DOHH2 (cell line): ENCODE results near the gene CA5A.
"Not testable (repeated sequence)": the region's sequence is repeated elsewhere in the genome, so short reads cannot be mapped to it uniquely, and the experiment has no call there.

Source experiments
- H3F3A ChIP-seq: fragments of 200-600 bp; sonication (generic), shearing (Covaris generic); 2 replicates; pipeline ENCODE4 v1.6.0; 2016; ENCODE audit warnings: antibody characterized with exemption, mild to moderate bottlenecking; ENCODE audit not compliant: control insufficient read depth, insufficient read depth
- H3K27ac ChIP-seq: fragments of 200-600 bp; sonication (generic); 2 replicates; pipeline ENCODE4 v1.5.1; 2014; ENCODE audit warnings: low read depth, mild to moderate bottlenecking, low read length, moderate library complexity
- H3K27me3 ChIP-seq: fragments of 200-600 bp; sonication (generic); 2 replicates; pipeline ENCODE4 v1.6.1; 2014; ENCODE audit warnings: mild to moderate bottlenecking, low read length, mixed read lengths; ENCODE audit not compliant: control insufficient read depth
- H3K36me3 ChIP-seq: fragments of 200-600 bp; sonication (generic); 2 replicates; pipeline ENCODE4 v1.6.1; 2014; ENCODE audit warnings: mild to moderate bottlenecking, low read length, moderate library complexity, mixed read lengths; ENCODE audit not compliant: control insufficient read depth
- H3K4me1 ChIP-seq: fragments of 200-600 bp; sonication (generic); 2 replicates; pipeline ENCODE4 v1.6.1; 2014; ENCODE audit warnings: mild to moderate bottlenecking, low read length, mixed read lengths; ENCODE audit not compliant: control insufficient read depth
- H3K4me2 ChIP-seq: fragments of 200-600 bp; sonication (generic); 2 replicates; pipeline ENCODE4 v1.6.0; 2014; ENCODE audit warnings: mild to moderate bottlenecking, low read length, moderate library complexity
- H3K4me3 ChIP-seq: fragments of 200-600 bp; sonication (generic); 2 replicates; pipeline ENCODE4 v1.5.1; 2014; ENCODE audit warnings: mild to moderate bottlenecking, low read length, mixed read lengths
- H3K79me2 ChIP-seq: fragments of 200-600 bp; sonication (generic); 2 replicates; pipeline ENCODE4 v1.6.1; 2014; ENCODE audit warnings: mild to moderate bottlenecking, low read length, mixed read lengths; ENCODE audit not compliant: control insufficient read depth
- H3K9me2 ChIP-seq: fragments of 200-600 bp; sonication (generic); replicated peaks from 2 replicates; pipeline ENCODE4 v1.6.1; 2014; ENCODE audit warnings: mild to moderate bottlenecking, low read length, mixed read lengths; ENCODE audit not compliant: control insufficient read depth
- H3K9me3 ChIP-seq: fragments of 200-600 bp; sonication (generic); 2 replicates; pipeline ENCODE4 v1.6.1; 2014; ENCODE audit warnings: antibody characterized with exemption, low read length, mixed read lengths; ENCODE audit not compliant: control insufficient read depth, insufficient read depth
- H4K20me1 ChIP-seq: fragments of 200-600 bp; sonication (generic); 2 replicates; pipeline ENCODE4 v1.6.0; 2014; ENCODE audit warnings: low read depth, mild to moderate bottlenecking, antibody characterized with exemption, low read length, moderate library complexity; ENCODE audit not compliant: control insufficient read depth, insufficient read depth
- TF ChIP-seq, protein P1 (sequence below): fragments of 200-600 bp; sonication (generic); IDR thresholded peaks from one replicate; pipeline ENCODE4 v1.5.1; 2014; ENCODE audit warnings: antibody characterized with exemption, mild to moderate bottlenecking, low read depth, low read length; ENCODE audit not compliant: poor library complexity, severe bottlenecking

Gene CA5A

DNA sequence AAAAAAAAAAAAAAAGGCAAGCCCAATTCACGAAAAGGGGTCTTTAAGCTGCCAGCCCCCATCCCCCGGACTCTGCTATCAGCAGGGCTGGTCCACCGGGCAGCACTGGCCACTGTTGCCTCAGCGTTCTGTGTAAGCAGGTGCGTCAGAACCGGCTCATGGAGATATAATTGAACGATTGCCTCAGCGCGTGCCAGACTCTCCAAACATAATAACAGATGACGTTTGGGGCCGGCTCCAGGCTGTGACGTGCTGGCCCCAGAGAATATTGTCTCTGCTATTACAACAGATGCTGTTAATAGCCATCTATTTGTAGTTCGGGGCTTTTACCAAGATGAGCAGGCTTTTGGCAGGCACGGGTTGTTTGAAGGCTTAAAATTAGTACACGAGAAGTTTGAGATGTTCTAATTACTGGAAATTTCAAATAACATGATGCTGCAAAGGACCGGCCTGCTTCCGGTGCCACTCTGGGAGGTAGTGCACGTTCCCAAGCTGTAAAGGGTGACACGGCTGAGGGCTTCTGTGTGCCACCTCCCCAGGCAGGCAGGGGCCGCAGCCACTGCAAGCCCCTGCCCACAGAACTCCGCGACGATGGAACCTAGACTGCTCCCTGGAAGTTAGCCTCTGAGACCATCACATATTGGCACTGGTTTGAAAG lies 25.1 kb downstream of the CA5A start:
- H3K79me2 ChIP-seq, H3K27me3 ChIP-seq, H3K4me2 ChIP-seq, H3K36me3 ChIP-seq, H3K9me2 ChIP-seq, H3K4me3 ChIP-seq, H3K9me3 ChIP-seq, H4K20me1 ChIP-seq, H3K27ac ChIP-seq, H3F3A ChIP-seq: not testable (repeated sequence)
- H3K4me1 ChIP-seq, result peaks cover 13% of the 10 kb centered on the region

DNA sequence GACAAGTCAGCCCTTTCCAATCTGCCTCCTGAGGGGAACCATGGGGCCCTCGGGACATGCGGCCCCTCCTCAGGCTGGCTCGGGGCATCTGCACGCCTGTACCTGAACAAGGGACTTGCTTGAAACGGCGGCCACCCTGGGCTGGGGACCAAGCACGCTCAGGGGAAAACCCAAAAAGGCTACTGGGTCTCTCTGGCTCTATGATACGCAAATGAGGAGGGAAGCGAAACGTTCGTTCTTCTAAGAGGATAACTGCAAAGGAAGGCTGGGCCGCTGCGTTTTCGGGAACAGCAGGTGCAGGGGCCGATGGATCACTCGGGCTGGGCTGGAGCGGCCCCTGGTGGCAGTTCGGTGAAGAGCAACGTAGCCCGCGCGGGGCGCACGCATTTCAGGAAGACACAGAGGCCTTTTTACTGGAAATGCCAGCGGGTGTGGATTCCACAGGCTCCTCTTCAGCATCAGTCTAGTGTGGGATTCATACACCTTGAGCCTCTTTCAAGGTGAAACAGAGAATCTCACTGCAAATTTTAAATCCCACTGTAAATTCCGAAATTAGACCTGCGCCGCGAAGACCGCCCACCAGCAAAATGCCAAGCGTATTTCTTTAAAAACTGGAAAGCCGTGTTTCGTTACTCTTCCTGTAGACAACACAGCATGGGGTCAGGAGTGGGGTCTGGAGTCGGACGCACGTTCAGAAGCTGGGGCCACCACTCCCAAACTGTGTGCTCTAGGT lies 27.0 kb downstream of the CA5A start:
- peak overlapping the region; percentile 46 for H3K4me3 ChIP-seq
- not testable (repeated sequence) for H3K9me2 ChIP-seq, H3F3A ChIP-seq, H3K36me3 ChIP-seq, H3K27ac ChIP-seq, H3K27me3 ChIP-seq, H4K20me1 ChIP-seq, H3K9me3 ChIP-seq, H3K79me2 ChIP-seq
- TF ChIP-seq, protein P1, sequence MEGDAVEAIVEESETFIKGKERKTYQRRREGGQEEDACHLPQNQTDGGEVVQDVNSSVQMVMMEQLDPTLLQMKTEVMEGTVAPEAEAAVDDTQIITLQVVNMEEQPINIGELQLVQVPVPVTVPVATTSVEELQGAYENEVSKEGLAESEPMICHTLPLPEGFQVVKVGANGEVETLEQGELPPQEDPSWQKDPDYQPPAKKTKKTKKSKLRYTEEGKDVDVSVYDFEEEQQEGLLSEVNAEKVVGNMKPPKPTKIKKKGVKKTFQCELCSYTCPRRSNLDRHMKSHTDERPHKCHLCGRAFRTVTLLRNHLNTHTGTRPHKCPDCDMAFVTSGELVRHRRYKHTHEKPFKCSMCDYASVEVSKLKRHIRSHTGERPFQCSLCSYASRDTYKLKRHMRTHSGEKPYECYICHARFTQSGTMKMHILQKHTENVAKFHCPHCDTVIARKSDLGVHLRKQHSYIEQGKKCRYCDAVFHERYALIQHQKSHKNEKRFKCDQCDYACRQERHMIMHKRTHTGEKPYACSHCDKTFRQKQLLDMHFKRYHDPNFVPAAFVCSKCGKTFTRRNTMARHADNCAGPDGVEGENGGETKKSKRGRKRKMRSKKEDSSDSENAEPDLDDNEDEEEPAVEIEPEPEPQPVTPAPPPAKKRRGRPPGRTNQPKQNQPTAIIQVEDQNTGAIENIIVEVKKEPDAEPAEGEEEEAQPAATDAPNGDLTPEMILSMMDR, result peak; percentile 86
- H3K4me2 ChIP-seq, result peak overlapping the region; percentile 68
- H3K4me1 ChIP-seq, result peaks cover 13% of the 10 kb centered on the region

DNA sequence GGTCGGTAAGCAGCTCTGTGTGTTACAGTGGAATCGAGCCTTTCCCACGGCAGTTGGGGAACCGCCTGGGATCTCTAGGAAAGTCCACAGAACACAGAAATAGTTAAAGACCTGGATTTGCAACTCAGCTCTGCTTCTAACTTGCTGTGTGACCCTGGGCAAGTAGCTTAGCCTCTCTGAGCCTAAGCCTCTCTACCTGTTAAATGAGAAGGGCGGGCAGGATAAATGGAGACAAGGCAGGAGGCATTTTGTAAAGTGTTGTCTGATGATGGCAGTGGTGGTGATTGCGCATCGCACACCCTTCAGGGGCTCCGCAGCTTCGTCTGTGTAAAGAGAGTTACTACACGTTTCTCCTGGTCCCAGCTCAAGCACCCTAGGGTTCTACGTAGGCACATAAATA lies 28.2 kb downstream of the CA5A start:
- H3K79me2 ChIP-seq, H3K4me3 ChIP-seq, H3K4me2 ChIP-seq, H3K9me2 ChIP-seq, H3K36me3 ChIP-seq, H3F3A ChIP-seq, H3K27ac ChIP-seq, H3K9me3 ChIP-seq, H4K20me1 ChIP-seq, H3K27me3 ChIP-seq: not testable (repeated sequence)
- peaks cover 13% of the 10 kb centered on the region for H3K4me1 ChIP-seq

DNA sequence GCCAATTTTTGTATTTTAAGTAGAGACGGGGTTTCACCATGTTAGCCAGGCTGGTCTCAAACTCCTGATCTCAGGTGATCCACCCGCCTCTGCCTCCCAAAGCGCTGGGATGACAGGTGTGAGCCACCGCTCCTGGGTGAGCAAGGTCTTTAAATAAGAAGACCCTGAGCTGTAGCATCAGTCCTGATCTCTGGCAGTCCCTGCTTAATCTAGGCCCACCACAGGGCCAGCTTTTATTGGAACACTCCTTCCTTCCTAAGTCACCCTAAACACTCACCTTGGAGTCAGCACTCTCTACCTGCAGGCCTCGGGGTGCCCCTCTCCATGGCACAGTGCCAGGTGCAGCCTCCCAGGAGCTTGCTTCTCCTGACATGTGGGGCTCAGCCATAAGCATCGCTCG lies 30.8 kb downstream of the CA5A start:
- not testable (repeated sequence) for H3K4me3 ChIP-seq, H3K36me3 ChIP-seq, H3F3A ChIP-seq, H4K20me1 ChIP-seq, H3K4me2 ChIP-seq, H3K27me3 ChIP-seq, H3K79me2 ChIP-seq, H3K9me2 ChIP-seq, H3K27ac ChIP-seq, H3K9me3 ChIP-seq
- peaks cover 13% of the 10 kb centered on the region for H3K4me1 ChIP-seq

DNA sequence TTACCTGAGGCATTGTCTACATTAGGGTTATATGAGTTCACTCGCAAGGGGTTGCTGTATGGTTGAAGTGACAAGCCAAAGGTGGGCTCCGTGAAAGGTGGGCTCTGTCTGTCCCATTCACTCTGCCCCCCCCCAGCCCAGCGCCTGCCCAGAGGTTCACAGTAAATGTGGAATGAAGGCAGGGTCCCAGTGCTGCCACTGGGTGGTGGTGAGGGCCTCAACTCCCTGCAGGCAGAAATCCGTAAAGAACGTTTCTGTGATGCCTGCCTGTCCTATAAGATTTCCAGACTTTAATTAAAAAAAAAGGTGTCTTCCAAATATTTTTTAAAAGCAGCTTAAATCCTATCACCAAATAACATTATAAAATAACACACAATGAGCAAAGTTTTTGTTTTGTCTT lies 31.4 kb downstream of the CA5A start:
- peaks cover 13% of the 10 kb centered on the region for H3K4me1 ChIP-seq
- not testable (repeated sequence) for H3K36me3 ChIP-seq, H4K20me1 ChIP-seq, H3K9me2 ChIP-seq, H3K4me3 ChIP-seq, H3F3A ChIP-seq, H3K9me3 ChIP-seq, H3K27me3 ChIP-seq, H3K4me2 ChIP-seq, H3K79me2 ChIP-seq, H3K27ac ChIP-seq

DNA sequence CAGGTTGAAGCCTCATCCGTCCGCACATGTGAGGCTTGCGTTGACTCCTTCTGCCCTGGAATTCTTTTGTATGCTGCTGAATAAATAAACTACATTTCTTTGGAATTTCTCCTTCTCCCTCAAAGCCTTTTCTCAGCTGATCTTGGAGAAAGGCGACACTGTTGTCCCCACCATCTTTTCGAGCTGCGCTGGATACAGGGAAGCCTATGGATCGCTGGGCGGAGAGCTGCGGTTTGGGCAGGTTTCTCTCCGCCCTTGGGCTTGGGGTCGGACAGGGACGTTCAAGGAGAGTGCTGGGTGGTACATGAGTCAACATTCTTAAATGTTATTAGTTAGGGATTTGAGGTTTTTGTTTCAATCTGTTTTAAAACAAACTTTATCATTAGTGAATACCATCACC lies 35.8 kb downstream of the CA5A start:
- not testable (repeated sequence) for H3K79me2 ChIP-seq, H3K9me3 ChIP-seq, H3K36me3 ChIP-seq, H3K27me3 ChIP-seq, H4K20me1 ChIP-seq, H3F3A ChIP-seq, H3K4me3 ChIP-seq, H3K9me2 ChIP-seq, H3K4me1 ChIP-seq, H3K27ac ChIP-seq, H3K4me2 ChIP-seq
